T-helper 2 cell (primary cell): Measurements from ENCODE around the gene PCNX2.
"Not testable (repeated sequence)": the region's sequence is repeated elsewhere in the genome, so short reads cannot be mapped to it uniquely, and the experiment has no call there.

ENCODE experiments used
- DNase-seq, 5 experiments: peaks; one replicate each; pipeline versions ENCODE4 v3.0.0 to v3.0.0-alpha.2; 2012 to 2022

The PCNX2 gene

DNA sequence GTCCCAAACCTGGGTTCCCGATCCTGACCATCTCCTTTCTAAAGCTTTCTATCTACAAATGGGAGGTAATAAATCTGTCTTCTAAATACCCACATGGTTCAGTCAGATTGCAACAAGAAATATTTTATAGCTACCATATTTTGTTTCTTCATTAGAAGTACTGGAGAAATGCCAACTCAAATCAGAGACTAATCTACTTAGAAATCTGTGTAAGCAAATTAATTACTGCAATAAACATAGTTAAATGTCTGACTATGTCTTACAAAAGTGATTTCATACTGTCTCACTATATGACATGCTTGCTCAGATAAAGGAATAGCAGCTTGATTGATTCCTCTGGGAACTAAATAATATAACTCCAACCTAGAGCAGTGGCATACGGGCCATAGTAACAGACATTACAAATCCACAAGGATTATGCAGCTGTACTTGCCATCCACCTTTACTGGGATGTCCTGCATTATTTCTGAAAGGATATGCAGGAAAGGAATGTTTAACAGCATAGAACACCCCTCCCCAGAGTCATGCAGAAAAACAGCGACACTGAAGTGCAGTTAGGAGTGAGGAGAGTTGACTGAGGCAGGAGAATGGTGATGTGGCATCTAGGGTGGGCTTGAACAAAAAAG, 80.3 kb downstream of the PCNX2 start:
- DNase-seq: no peak

DNA sequence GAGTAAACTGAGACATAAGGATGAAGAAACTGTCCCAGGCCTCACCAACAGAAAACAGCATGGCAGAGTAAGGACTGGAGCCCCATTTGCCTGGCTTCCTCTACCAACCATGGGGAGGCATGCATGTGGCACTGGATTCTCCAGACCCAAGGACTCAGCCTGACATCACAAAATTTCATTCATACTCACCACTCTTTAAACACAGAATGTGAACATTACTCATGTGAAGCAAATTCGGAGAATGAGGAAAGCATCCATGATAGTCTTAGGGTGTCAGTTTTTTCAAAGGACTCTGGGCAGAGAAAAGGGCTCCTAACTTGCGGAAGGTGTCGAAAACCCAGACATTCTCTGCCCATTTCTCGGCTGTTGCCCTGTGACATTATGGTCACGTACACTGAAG, 83.9 kb downstream of the PCNX2 start:
- DNase-seq: no peak

DNA sequence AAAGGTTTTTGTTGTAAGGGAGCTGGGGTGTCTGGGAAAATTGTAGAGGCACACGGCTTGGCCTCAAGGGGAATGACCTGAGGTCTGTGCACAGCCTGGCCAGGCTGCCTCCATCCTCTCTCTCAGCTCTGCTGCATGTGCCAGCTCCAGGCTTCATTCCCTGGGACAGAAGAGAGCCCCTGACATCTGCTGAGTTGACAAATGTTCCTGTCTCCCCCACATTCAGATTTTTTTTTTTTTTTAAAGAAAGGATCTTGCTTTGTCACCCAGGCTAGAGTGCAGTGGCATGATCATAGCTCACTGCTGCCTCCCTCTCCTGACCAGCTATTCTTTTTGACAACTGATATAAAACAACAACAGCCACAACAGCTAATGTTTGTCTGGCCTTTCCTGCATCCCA, 84.4 kb downstream of the PCNX2 start:
- DNase-seq: no peak

DNA sequence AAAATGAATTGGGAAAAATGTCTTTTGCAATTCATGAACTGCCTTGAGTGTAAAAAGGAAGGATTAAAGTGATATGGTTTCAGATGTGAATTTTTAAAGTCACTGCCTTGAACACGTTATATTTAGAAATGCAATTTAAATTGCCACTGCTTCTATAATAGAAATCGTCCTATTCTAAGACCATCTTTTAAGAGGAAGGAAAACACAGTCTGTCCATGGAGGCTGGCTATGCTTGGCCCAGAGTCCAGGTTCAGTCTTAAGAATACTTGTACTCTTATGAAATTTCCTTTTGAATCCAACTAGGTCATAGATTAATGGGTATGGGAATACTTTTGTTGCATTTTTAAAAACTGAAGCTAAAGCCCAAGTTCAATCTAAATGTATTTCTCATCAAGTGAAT, 86.0 kb downstream of the PCNX2 start:
- DNase-seq: no peak

DNA sequence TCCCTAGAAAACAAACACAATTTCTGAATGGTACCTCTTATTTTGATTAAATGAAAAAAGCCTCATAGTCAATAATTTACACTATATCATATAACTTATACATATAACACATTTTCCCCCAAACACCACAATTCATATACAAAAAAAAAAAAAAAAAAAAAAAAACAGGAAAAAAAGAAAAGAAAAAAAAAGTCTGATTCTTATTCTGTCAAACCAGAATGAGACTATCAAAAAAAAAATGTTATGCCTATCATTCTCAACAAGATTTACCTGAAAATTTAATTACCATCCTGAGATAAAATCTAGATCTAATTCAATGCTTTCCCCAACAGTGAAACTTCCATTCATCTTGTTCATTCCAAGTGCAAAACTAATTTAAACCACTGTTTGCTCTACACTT, 86.8 kb downstream of the PCNX2 start:
- no peak for DNase-seq

DNA sequence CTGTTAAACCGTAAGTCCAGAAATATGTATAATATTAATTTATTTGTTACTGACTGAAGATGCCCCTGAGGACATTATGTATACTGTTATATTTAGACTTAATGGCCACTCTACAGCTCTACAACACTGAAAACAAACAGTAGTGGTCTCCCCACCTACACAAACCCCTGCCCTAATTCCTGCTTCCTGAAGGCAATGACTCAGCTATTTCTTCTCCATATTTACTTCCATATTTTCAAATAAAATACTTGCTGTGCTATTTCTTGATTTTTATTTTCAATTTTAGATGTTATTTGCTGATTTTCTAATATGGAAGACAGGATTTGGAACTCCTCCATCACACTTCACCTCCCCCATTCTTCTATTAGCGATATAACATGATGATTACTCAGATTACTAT, 97.6 kb downstream of the PCNX2 start:
- DNase-seq: no peak

DNA sequence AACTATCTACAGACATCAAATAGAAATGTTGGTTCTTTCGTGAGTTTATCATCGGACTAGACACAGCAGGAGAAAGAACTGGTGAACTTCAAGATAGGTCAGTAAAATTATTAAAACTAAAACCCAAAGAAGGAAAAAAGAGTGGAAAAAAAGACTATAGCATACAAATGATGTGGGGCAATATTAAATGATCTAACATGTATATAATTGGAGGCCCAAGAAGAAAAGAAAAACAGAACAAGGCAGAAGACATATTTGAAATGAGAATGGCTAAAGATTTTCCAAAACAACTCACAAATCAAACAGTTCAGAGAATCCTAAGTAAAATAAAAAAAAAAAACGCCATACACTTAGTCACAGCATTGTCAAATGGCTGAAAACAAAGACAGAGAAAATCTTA, 101.8 kb downstream of the PCNX2 start:
- no peak for DNase-seq

DNA sequence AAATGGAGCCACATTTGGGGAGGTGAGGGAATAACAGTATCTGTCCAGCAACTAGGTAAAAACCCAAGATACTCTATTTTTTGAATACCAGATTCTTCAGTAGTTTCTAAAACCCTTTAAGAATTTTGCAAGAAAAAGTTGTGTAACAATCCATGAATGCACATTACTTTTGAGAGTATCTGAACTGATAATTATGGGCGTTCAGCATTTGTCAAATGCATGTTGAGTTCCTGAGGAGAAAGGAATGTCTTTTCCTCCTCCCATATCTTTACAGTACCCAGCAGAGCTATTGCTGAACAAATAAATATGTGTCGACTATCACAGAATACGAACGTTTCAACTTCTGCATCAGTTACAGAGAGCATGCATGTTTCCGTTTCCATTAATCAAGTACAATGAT, 104.5 kb downstream of the PCNX2 start:
- DNase-seq: no peak

DNA sequence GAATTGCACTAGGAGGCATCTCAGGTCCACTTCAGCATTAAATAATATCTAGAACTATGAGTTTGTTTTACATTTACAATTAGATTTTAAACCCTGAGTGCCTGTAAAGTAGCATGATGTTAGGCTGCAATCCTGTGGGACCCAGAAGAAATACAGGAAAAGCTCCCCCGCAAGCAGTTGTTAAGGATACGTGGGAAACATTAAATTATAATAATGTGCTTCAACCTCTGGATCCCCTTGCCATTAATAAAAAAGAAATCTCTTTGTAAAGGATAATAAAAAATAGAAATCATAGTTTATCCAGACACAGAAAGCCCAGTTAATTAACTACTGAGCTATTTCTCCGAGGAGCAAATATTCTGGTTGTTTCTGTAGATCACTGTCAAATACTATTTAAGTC, 106.0 kb downstream of the PCNX2 start:
- no peak for DNase-seq

DNA sequence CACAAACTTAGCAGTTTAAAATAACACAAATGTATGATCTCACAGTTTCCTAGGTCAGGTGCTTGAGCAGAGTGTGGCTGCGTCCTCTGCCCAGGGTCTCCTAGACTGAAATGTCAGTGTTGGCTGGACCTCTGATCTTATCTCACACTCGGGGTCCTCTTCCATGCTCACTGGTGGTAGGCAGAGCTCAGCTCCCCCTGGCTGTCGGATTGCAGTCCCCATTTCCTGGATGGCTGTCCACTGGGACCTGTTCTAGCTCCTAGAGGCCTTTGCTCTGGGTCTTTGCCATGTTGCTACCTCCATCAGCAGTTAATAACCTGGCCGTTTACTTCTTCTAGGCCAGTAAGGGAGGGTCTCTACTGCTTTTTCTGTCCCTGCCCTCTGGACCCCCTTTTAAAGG, 107.5 kb downstream of the PCNX2 start:
- DNase-seq: no peak

DNA sequence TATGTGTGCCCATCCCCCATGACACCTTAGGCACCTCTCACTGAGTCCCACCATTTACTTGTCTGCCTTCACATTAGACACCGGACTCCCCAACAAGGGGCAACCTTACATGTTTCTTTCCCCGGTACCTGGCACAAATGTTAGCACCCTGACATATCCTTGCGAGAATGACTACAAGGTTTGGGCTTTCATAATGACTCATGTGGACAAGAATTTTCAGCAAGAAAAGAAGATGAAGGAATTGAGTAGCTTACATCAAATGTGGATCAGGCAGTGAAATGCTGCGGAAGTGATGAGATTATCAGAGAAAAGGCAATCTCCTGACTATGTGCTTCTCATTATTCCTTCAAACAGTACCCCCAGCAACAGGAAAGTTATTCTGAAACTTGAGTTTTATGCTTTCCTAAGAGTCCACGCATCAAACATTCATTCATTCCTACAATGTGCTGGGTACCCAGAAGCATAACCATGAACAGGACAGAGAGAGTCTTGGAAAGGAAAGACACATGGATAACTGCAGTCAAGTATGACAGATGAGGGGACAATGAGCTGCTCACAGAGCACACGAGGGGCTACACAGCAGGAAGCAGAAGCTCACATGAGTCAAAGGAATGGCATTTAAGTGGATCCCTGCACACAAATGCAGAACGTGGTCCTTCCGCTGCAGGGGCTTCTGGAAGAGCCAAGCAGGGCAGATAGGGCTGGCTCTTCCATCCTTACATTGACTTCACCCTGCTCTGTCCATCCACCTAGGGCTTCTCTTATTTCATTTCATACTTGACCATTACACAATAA, 112.1 kb downstream of the PCNX2 start:
- no peak for DNase-seq

DNA sequence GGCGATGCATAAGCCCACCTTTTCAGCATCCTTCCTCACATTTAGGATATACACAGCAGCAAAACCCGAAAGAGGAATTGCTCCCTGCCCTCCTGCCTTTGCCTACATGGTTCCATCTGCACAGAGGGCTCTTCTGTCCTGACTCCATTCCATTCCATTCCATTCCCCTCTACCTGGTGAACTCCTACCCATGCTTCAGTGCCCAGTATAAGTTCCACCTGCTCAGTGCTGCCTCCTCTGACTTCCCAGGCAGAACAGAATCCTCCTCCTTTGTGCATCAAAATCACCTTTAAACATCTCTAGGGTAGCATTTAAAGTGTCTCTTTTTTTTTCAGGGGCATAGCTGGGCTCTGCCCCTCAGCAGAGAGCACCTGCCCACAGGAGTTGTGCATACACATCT, 112.9 kb downstream of the PCNX2 start:
- DNase-seq: no peak

DNA sequence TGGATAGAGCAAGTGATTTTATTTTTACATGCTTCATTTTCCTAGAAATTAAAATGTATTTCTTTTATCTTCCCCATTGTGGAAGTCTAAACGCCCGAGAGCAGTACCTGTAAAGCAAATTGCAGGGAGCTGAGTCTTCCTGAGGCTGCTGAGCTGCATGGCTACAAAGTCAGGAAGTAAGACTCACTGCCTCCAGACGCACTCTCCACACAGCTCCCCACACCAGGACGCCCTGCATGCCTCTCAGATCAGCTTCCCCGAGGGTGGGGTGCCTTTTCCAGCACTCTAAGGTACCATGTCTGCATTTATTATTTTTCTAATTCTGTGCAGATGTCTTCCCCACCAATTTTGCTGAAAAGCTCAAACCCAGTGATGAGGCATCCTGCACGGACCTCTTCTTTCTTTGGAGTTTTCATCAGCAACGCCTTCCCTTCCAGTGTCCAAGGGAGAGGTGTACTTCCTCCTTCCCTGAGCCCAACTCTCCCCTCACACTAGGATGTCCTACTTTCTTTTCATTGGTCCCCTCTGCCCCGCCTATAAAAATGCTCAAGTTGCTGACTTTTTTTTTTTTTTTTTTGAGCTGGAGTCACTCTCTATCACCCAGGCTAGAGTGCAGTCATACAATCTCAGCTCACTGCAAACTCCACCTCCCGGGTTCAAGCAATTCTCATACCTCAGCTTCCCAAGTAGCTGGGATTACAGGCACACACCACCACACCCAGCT, 114.7 kb downstream of the PCNX2 start:
- no peak for DNase-seq

DNA sequence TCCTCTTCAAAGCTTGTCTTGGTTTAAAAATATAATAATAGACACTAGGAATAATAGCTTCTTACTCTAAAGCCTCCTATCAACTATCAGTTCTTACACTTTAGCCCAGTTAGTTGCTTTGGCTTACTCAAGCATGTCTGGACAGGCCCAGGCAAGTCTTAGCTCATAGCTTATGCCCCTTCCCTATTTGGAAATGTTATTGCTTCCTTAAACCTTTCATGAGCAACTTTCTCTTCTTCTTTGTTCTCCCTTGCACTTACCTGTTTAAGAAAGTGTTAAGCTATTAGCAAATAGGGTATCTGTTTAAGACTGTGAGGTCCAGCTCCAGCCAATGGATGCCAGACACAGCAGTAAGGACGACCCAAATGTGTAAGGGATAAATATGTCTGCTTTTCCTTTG, 115.9 kb downstream of the PCNX2 start:
- not testable (repeated sequence) for DNase-seq

DNA sequence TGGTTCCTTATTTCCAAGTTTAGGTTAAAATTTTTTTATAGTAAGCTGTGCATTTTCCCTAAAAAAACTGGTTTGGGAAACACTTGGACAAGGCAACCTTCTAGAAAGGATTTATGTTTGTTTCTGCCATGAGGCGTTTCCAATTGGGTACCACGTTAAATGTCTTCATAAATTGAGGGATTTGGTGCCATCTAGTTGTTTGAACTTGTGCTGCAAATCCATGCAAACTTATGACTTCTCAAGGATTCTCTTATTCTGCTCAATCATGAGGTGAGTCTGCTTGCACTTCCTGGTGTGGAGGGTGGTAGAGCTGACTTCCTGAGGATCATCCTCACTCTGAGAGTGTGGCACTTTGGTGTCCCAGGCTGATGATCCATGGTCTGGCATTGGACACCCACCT, 123.3 kb downstream of the PCNX2 start:
- no peak for DNase-seq

DNA sequence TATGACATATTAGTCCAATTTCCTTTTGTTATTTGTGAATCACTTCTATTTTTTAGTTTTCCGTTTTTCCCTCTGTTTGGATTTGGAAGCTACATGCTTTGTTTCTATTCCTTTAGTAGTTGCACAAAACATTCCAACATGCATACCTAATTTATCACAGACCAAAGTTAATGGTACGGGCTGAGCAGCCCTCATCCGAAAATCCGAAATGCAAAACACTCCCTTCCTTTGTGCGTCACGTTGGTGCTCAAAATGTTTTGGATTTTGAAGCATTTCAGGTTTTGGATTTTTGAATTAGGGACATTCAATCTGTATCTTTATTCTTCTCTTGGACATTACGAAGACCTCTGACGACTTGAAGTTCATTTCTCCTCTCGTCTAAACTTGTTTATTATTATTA, 124.8 kb downstream of the PCNX2 start:
- no peak for DNase-seq

DNA sequence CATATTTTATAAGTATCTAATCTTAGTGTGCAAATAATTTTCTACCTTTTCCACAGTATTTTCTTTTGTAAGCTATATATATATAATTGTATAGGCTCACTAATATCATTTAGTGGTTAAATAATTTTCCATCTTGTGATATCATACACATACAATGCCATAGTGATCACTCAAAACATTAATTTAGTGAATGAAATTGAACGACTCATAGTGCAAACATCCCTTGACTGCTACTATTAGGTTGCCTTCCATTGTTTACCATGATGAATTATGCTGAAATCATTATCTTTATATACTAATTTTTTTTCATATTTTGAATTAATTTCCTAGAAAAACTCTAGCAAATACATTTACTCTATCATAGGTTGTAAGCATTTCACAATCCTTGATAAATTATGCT, 127.1 kb downstream of the PCNX2 start:
- no peak for DNase-seq

DNA sequence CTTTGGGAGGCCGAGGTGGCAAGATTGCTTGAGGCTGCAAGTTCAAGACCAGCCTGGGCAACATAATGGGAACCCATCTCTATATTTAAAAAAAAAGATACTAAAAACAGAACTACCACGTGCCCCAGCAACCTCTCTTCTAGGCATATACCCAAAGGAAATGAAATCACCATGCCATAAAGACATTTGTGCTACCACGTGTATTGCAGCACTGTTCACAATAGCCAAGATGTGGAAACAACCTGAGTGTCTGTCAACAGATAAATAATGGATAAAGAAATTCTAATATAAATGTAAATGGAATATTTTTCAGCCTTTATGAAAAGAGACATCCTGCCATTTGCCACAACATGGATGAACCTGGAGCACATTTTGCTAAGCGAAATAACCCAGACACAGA, 128.6 kb downstream of the PCNX2 start:
- no peak for DNase-seq

DNA sequence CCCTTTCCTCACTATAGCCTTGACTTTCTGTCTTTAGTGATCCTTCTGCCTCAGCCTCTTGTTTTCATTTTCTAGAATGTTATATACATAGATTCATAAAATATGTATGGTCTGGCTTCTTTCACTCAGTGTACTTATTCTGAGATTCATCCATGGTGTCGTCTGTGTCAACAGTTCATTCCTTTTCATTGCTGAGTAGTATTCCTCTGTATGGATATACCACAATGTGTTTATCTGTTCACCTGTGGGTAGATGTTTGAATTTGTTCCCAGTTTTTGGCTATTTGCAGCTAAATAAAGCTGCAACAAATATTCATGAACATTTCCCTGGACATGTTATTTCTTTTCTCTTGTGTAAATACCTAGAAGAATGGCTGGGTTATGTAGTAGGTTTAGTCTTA, 131.8 kb downstream of the PCNX2 start:
- no peak for DNase-seq

DNA sequence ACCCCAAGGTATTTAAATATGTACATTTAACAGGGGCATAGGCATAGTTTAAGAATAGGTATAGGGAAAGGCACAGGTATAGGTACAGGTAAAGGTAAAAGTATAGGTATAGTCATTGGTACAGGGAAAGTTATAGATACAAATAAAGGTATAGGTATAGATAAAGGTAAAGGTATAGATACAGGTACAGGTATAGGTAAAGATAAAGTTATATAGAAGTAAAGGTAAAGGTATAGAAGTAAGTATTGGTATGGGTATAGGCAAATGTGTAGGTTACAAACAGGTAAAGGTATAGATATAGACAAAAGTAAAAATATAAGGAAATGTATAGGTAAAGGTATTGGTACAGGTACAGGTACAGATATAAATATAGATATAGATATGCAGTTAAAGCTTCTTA, 137.2 kb downstream of the PCNX2 start:
- no peak for DNase-seq

DNA sequence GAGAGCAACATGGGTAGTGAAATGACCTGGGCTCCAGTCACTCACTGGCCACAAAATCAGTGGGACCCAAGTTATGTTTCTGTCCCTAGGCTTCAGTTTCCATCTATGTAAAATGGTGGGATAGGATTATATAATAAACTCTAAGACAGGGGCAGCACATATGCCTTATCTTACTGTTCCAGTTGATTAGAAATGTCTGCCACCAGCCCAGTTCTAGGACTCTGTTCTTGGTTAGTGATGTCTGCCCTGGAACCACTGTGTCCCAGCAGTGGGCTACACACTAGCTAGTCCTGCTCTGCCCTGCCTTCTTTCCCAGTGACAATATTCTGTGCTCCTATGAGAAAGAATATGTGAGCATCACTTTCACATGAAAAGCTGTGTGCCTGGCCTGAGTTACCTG, 138.3 kb downstream of the PCNX2 start:
- no peak for DNase-seq

DNA sequence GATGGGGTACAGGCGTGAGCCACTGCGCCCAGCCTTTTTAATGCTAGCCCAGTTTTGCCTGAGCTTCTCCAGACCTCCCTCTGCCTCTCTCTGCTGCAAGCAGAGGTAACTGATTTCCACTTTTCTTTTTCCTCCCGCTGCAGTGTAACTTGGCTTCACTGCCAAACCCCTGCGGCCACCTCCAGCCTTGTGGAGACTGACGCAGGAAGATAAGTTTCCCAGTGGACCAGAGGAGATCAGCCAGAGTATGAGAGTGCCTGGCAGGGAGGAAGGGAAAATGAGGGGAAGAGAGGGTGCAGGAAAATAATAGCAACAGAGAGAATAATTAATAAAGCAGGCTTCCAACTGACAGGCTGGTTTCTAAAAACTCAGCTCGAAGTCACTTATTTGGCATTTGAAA, 143.7 kb downstream of the PCNX2 start:
- no peak for DNase-seq

DNA sequence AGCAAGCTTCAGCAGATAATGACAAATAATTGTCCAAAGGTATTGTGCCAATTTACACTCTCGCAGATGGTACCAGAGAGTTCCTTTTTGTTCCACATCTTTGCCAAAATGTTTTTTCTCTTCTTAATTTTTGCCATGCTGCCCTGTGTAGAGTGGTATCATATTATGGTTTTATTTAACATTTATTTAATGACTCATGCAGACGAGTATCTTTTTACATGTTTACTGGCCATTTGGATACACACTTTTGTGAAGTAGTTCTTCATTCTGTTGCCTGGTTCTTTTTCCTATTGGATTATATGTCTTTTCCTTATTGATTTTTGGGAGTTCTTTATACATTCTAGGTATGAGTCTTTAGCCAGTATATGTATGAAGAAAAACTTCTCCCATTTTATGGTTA, 151.1 kb downstream of the PCNX2 start:
- DNase-seq: no peak

DNA sequence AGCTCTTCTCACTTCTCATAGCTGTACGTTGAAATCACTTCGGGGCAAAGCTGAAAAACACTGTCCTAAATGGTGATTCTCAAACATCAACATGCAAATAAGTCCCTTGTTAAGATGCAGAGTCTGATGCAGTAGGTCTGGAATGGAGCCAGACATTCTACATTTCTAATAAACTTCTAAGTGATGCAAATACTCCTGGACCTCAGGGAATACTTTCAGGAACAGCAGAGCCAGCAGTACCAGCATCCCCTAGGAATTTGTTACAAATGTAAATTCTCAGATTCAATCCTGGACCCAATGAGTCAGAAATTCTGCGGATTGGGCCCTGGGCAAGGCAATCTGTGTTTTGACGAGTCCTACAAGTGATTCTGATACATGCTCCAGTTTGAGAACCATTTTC, 152.3 kb downstream of the PCNX2 start:
- no peak for DNase-seq
